Mesothelial cell of epicardium (in vitro differentiated cells): ENCODE measurements around the gene DUSP7. TPM values are rescaled to one million over a fixed set of nuclear protein-coding genes. Genes with fewer than 3 reads are reported as not detected.
A peak's percentile ranks its signal among the peaks of the same experiment; 100 is the strongest.

ENCODE experiments used
- DNase-seq, 2 experiments: peaks; one replicate each; pipeline ENCODE4 v3.0.0; 2021; ENCODE audit warnings: low spot score in 2 of 2; ENCODE audit not compliant: unreplicated experiment in 2 of 2
- H3K27ac Mint-ChIP-seq: 2 replicates; pipeline ENCODE4 v1.8.0; 2021; ENCODE audit warnings: mixed read lengths
- H3K27me3 Mint-ChIP-seq: 2 replicates; pipeline ENCODE4 v1.8.0; 2021; ENCODE audit warnings: low read depth, mixed read lengths
- H3K36me3 Mint-ChIP-seq: 2 replicates; pipeline ENCODE4 v1.8.0; 2021; ENCODE audit warnings: mixed read lengths
- H3K4me1 Mint-ChIP-seq: 2 replicates; pipeline ENCODE4 v1.8.0; 2021; ENCODE audit warnings: mixed read lengths
- H3K4me3 Mint-ChIP-seq: 2 replicates; pipeline ENCODE4 v1.8.0; 2021; ENCODE audit warnings: mild to moderate bottlenecking, moderate library complexity, mixed read lengths
- H3K9me3 Mint-ChIP-seq: 2 replicates; pipeline ENCODE4 v1.8.0; 2021; ENCODE audit warnings: mixed read lengths
- total RNA-seq: library from RNA; stranded (reverse); gene quantifications from 3 replicates; pipeline ENCODE4 v1.2.1, GENCODE V29; 2021
- TF ChIP-seq, protein P1 (sequence below): fragments of 200-600 bp; sonication (generic); IDR thresholded peaks from one replicate; pipeline ENCODE4 v1.5.0; 2021; ENCODE audit warnings: antibody characterized with exemption; ENCODE audit not compliant: unreplicated experiment

Gene DUSP7
- total RNA-seq, 1 donor from 2014 or later: 32.2 TPM

DNA sequence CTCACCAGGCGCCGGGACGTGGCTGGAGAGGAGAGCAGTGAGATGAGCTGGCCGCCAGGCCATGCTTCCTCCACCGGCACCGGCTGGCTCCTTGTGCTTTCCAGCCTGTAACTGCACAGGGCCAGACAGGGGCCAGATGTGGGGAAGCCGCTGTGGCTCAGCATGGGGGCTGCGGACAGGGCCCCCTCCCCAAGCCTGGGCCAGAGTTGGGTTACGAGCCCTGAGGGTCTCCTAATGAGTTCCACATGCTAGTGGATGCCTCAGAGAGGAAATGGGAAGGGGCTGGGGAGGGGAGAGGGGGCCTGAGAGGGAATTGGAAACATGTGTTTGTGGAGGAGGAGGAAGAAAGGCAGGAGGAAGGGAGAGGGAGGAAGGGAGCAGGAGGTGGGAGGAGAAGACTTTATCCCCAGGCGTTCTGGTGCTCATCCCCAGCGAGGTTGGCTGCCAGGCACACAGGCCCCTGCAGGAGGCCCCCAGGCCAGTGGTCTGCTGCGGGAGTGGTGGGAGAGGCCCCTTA, 11.7 kb upstream of the DUSP7 start:
- Mint-ChIP-seq H3K27me3 (no peaks in the 10 kb centered on the region), H3K27ac (peak overlapping the region; percentile 96), H3K4me1 (peaks cover 53% of the 10 kb centered on the region), H3K9me3 (no peaks in the 10 kb centered on the region), H3K4me3 (peak overlapping the region; percentile 34), H3K36me3 (no peaks in the 10 kb centered on the region)
- peak; percentile 61 to 77 for DNase-seq
- TF ChIP-seq, protein P1, sequence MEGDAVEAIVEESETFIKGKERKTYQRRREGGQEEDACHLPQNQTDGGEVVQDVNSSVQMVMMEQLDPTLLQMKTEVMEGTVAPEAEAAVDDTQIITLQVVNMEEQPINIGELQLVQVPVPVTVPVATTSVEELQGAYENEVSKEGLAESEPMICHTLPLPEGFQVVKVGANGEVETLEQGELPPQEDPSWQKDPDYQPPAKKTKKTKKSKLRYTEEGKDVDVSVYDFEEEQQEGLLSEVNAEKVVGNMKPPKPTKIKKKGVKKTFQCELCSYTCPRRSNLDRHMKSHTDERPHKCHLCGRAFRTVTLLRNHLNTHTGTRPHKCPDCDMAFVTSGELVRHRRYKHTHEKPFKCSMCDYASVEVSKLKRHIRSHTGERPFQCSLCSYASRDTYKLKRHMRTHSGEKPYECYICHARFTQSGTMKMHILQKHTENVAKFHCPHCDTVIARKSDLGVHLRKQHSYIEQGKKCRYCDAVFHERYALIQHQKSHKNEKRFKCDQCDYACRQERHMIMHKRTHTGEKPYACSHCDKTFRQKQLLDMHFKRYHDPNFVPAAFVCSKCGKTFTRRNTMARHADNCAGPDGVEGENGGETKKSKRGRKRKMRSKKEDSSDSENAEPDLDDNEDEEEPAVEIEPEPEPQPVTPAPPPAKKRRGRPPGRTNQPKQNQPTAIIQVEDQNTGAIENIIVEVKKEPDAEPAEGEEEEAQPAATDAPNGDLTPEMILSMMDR: no peak

DNA sequence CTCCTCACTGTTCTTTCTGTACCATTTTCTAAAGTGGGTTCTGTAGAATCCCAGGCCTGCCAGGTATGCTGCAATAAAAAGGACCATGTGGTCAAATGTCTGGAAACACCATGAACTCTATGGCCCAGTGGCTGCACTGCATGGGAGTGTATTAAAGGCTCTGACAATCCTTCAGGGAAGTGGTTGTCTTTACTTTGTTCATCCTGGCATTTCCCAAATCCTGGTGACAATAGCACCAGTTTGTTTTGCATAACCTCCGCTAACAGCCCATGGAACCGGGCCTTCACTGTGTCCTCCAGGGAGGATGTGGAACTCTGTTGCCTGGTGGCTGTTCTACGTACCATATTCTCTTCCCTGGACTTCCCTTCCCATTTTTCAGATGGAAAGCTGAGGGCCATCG, 11.2 kb upstream of the DUSP7 start:
- peaks cover 54% of the 10 kb centered on the region for H3K4me1 Mint-ChIP-seq
- no peaks in the 10 kb centered on the region for H3K27me3 Mint-ChIP-seq
- TF ChIP-seq, protein P1: no peak
- H3K36me3 Mint-ChIP-seq: no peaks in the 10 kb centered on the region
- no peak for DNase-seq
- peak overlapping the region; percentile 34 for H3K4me3 Mint-ChIP-seq
- peak overlapping the region; percentile 96 for H3K27ac Mint-ChIP-seq
- no peaks in the 10 kb centered on the region for H3K9me3 Mint-ChIP-seq

DNA sequence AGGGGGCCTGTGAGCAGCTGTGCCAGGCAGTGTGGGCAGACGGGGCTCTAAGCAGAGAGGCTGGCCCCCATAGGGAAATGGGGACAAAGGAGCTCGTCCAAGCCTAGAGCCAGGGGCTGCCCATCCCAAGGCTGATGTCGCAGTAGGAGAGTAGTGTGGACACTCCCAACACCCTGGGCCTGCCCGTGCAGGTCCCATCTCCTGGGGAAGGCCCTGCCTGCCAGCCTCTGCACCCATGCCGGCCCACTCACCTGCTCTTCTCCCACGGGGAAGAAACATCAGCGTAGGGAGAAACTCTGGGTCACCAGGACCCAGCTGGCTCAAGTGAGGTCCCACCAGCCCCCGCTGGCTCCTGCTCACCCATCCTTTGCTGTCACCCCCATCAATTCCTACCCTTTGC, 10.7 kb upstream of the DUSP7 start:
- Mint-ChIP-seq H3K4me3 (no peak overlapping the region), H3K4me1 (peaks cover 51% of the 10 kb centered on the region), H3K27me3 (no peaks in the 10 kb centered on the region), H3K27ac (peak overlapping the region; percentile 96), H3K9me3 (no peaks in the 10 kb centered on the region), H3K36me3 (no peaks in the 10 kb centered on the region)
- TF ChIP-seq, protein P1: no peak
- no peak for DNase-seq

DNA sequence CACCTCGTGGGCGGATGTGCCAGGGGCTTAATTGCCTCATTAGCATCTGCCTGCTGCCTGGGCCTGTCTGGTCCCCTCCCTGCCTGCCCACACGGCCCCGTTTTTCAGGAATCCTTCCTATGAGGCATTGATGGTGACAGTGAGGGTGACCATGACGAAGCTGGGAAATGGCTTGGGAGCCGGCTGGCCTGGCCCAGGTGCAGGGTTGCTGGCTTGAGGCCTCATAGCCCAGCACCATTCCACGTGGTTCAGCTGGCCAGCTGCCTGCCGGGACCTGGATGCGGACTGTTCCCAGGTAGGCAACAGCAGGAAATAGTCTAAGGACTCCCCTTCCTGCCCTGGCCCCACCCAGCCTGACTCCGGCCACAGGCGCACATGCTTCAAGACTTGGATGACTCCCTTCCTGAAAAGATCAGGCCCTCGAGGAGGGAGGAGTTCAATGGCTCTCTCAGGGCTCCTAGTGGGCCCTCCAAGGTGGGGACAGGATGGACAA, 8.9 kb upstream of the DUSP7 start:
- Mint-ChIP-seq H3K27ac (no peak overlapping the region), H3K27me3 (no peaks in the 10 kb centered on the region), H3K4me1 (peaks cover 48% of the 10 kb centered on the region), H3K4me3 (no peak overlapping the region), H3K36me3 (no peaks in the 10 kb centered on the region), H3K9me3 (no peaks in the 10 kb centered on the region)
- TF ChIP-seq, protein P1: no peak
- no peak for DNase-seq

DNA sequence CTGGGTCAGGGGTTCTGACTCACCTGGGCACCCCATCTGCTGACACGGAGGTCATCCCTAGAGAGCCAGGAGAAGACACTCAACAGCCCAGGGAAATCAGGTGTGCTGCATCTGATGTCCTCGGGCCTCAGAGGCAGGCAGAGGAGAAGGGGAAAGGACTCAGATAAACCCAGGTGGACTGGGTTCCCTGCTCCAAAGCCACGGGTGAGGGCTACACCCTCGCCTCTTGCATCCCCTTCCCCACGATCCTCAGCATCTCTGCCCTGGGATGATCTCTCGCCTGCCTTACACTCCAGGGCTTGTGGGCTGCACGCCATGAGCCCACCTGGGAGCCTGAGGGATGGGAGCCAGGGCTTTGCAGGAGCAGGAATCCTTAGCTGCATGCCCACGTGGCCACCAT, 8.2 kb upstream of the DUSP7 start:
- TF ChIP-seq, protein P1: no peak
- Mint-ChIP-seq H3K27ac (no peak overlapping the region), H3K4me3 (no peak overlapping the region), H3K9me3 (no peaks in the 10 kb centered on the region), H3K27me3 (no peaks in the 10 kb centered on the region), H3K4me1 (peaks cover 41% of the 10 kb centered on the region), H3K36me3 (no peaks in the 10 kb centered on the region)
- no peak for DNase-seq
